ENCODE results near the gene NEMF.
"Not testable (repeated sequence)": the region's sequence is repeated elsewhere in the genome, so short reads cannot be mapped to it uniquely, and the experiment has no call there.

Gene NEMF

DNA sequence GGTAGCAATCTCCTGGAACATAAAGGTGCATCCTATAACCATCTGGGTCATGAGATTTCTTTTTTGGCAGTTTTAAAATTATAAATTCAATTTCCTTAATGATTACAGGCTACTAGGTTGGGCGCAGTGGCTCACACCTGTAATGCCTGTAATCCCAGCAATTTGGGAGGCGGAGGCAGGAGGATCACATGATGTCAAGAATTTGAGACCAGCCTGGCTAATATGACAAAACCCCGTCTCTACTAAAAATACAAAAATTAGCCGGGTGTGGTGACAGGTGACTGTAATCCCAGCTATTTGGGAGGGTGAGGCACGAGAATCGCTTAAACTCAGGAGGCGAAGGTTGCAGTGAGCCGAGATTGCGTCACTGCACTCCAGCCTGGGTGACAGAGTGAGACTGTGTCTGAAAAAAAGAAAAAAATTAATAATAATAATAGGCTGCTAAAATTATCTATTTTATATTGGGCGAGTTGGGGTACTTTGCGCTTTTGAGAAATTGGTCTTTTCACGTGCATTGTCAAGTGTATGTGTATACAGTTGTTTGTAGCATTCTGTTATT is 23.1 kb upstream of the NEMF start:
- DNase-seq = no peak

GRCh38 chr14:49873548-49873947 is 21.0 kb upstream of the NEMF start:
- not testable (repeated sequence) for DNase-seq

- DNase-seq = no peak
Measured at GRCh38 chr14:49870908-49871307, 18.3 kb upstream of the NEMF start.

GRCh38 chr14:49868720-49869114 is 16.1 kb upstream of the NEMF start:
- DNase-seq = no peak

DNA sequence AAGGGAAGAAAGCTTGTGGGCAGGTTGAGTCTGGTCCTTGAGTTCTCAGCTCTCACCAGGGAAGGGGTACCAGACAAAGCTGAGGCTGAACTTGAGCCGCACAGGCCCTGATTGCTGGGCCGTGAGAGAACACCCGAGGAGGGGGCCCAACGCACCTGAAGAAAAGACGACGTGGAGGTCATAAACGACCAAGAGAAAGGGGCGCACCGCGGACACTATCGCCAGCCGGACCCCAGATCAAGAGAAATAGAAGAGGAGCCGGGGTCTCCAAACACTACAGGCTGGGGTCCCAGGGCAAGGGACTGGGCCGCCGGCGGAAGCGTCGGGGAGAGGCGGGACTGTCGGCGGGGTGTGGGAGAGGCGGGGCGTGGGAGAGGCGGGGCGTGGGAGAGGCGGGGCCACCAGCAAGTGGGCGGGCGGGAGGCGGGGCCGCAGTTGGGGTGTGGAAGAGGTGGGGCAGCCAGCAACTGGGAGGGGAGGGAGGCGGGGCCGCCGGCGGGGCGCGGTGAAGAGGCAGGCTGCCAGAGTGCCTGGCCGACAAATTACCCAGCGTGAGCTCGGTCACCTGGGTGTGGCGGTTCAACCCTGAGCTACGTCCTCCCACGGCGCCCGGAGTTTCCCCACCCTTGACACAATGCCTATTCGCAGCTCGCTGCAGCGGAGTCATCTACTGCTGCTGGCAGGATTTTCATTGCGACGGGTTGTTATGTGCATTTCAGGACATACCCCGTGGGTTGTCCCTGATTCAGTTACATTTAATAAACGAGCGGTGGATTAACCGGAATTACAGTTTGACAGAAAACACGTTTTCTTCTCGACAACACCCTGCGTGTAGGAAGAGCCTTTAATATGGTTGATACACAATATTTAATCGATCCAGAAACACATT is 15.5 kb upstream of the NEMF start:
- peak; percentile 93 for DNase-seq

DNA sequence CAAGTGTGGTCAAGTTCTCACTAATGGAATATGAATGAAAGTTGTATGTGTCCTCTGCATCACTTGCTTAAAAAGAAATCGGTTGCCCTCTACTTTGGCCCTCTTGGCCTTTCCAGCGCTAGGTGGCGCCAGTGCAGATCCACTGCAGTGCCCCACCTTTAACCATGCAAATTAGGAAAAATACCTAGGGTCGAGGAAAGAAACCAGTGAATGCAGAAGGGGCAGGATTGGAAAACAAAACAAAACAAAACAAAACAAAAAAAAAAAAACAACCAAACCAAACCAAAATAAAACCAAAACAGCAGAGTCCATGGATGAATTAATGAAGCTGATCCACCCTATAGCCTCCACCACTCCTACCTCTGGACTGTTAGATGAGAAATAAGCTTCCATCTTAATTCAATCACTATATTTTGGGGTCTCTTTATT is 12.9 kb upstream of the NEMF start:
- peak; percentile 75 for DNase-seq

GRCh38 chr14:49863487-49864281 is 11.1 kb upstream of the NEMF start:
- DNase-seq = no peak

GRCh38 chr14:49862089-49862673 is 9.6 kb upstream of the NEMF start:
- peak; percentile 68 for DNase-seq

- DNase-seq = peak; percentile 73
Measured at GRCh38 chr14:49861699-49862088, 9.1 kb upstream of the NEMF start.

GRCh38 chr14:49860988-49861698 is 8.6 kb upstream of the NEMF start:
- no peak for DNase-seq

DNA sequence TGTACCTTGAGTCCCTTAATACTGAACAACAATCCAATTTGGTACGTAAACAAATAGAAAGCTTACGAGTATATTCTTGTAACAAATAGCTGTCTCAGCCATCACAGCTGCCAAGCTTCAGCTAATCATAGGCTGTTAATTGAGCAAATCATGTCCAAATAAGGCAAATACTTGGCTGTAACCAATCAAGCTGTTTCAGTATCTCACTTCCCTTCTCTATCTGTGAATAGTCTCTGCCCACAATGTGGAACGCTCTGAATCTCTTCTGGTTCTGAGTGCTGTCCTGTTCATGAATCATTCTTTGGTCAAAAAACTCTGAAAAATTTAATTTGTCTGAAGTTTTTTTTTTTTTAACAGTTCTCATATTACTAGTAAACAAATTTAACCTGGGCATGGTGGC is 5.8 kb upstream of the NEMF start:
- no peak for DNase-seq

- peak; percentile 12 for DNase-seq
Measured at GRCh38 chr14:49857427-49858003, 4.9 kb upstream of the NEMF start.

GRCh38 chr14:49853572-49854375 is 1.2 kb upstream of the NEMF start:
- peak; percentile 87 for DNase-seq

DNA sequence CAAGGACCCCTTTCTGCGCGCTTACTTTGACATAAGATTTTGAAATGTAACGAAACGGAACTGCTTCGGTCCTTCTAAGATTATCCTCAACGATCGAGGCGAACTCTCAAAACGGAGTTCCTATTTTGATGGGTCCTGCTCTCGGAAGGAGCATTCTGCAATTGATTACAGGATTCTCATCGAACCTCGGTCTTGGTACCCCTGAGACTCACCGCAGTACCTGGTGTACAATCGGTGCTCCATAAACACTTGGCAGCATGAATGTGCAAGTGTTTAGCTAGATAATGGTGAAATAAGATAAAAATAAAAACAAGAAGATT is 530 bp upstream of the NEMF start:
- no peak for DNase-seq

DNA sequence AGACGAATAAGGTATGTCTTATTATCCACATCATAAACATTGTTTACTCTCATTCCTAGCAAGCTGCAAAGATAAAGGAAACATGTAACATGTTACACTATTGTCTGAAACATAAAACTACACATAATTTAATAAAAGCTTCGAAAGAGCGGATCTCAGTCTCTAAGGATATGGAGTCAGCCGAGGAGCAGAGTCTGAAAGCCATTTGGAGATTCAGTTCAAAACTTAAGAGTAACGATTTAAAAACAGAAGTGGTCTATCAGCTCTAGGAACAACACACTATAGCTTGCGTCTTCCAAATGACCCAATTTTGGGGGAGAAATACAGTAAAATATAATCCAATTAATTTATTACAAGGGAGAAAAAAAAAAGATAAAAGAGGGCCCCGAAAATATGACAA is 775 bp downstream of the NEMF start:
- no peak for DNase-seq

DNA sequence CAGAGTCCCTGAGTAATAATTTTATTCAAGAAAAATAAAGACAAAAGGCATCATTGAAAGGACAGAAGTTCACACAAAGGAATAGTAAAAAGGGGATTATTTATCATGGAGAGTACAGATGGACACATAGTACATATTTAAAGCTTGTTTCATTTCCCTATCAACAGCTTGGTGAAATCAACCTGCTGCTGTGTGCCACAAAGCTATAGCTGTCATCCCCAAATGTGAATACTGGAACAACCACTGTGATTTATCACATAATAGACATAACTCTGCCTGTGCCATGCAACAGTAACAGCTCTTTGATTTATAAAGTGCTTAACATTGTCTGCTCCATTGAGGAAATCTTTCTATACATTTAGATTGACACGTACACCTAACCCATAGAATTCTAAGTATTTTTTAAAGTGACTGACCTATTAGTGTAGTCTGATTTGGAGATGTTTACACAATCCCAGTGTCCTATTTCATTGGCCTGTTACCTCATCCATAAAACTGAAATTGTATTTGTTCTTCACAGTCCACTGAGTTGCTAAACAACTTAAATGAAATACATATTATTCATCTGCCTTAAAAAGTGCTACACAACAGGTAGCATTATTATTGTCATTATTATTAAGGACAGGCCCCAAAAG is 3.3 kb downstream of the NEMF start:
- no peak for DNase-seq

DNA sequence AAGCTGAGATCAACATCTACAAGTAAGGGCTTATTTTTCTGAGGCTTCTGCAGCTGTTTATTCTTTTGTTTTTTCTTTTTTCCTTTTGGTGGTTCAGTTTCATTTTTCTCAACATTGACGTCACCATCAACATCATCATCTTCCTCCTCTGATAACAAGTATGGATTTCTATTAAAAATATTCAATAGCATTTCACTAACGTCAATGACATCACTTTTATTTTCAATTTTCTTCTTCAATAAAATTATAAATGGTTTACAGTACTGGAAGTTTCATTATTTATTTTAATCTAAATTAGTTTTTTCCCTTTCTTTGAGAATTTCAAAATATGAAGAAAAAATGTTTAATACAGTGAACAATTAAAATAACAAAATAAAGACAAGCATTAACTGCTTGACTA is 23.9 kb downstream of the NEMF start:
- DNase-seq = no peak

DNA sequence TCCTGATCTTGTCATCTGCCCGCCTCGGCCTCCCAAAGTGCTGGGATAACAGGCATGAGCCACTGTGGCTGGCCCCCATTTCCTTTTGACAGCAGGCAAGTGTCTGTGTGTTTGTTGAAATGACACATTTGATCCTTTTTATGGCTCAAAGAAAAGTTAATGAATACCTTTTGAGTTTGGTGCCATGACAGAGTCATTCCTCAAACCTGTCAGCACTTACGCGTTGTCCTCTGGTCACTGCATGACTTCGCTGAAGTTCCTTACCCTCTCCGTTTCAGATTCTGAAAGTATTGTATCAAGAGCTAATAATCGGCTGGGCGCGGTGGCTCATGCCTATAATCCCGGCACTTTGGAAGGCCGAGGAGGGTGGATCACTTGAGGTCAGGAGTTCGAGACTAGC is 32.4 kb downstream of the NEMF start:
- DNase-seq = no peak

- DNase-seq = no peak
Measured at GRCh38 chr14:49816844-49817243, 35.7 kb downstream of the NEMF start.

- DNase-seq = not testable (repeated sequence)
Measured at GRCh38 chr14:49816118-49816517, 36.5 kb downstream of the NEMF start.

- no peak for DNase-seq
Measured at GRCh38 chr14:49808780-49809179, 43.8 kb downstream of the NEMF start.

Measured in RPMI8226 (cell line).